GM18909 (cell line): ENCODE results near the gene KBTBD6.
"Not testable (repeated sequence)": the region's sequence is repeated elsewhere in the genome, so short reads cannot be mapped to it uniquely, and the experiment has no call there.

Experiments used
- ATAC-seq: cut with Tn5 transposase; IDR thresholded peaks from one replicate; pipeline ENCODE4 v1.9.1; 2021; ENCODE audit warnings: mild to moderate bottlenecking; ENCODE audit not compliant: unreplicated experiment, poor library complexity

The KBTBD6 gene

GRCh38 chr13:41132512-41133152, at the start of gene KBTBD6:
Gene KBTBD6, minus strand, starts transcription at chr13:41132802. Its CDS starts 291 bp downstream, at chr13:41132511.
- peak; percentile 97 for ATAC-seq

GRCh38 chr13:41182231-41182630, 49.6 kb upstream of the KBTBD6 start:
- no peak for ATAC-seq

- ATAC-seq = no peak
Observed at GRCh38 chr13:41179593-41180250, 47.1 kb upstream of the KBTBD6 start.

- no peak for ATAC-seq
Observed at GRCh38 chr13:41178040-41178439, 45.4 kb upstream of the KBTBD6 start.

- no peak for ATAC-seq
Observed at GRCh38 chr13:41177616-41178015, 45.0 kb upstream of the KBTBD6 start.

GRCh38 chr13:41175576-41175975, 43.0 kb upstream of the KBTBD6 start:
- not testable (repeated sequence) for ATAC-seq

GRCh38 chr13:41162151-41162550, 29.5 kb upstream of the KBTBD6 start:
- ATAC-seq = no peak

GRCh38 chr13:41159174-41159573, 26.6 kb upstream of the KBTBD6 start:
- ATAC-seq = no peak

- no peak for ATAC-seq
Observed at GRCh38 chr13:41157048-41157717, 24.6 kb upstream of the KBTBD6 start.

- ATAC-seq = no peak
Observed at GRCh38 chr13:41156620-41157019, 24.0 kb upstream of the KBTBD6 start.

- ATAC-seq = no peak
Observed at GRCh38 chr13:41154042-41154441, 21.4 kb upstream of the KBTBD6 start.

- no peak for ATAC-seq
Observed at GRCh38 chr13:41152005-41152404, 19.4 kb upstream of the KBTBD6 start.

- ATAC-seq = no peak
Observed at GRCh38 chr13:41150058-41150457, 17.5 kb upstream of the KBTBD6 start.

- ATAC-seq = no peak
Observed at GRCh38 chr13:41148419-41149283, 16.0 kb upstream of the KBTBD6 start.

- ATAC-seq = no peak
Observed at GRCh38 chr13:41145136-41145908, 12.7 kb upstream of the KBTBD6 start.

- ATAC-seq = no peak
Observed at GRCh38 chr13:41144576-41144975, 12.0 kb upstream of the KBTBD6 start.

- ATAC-seq = no peak
Observed at GRCh38 chr13:41139296-41139966, 6.8 kb upstream of the KBTBD6 start.

GRCh38 chr13:41137951-41138350, 5.3 kb upstream of the KBTBD6 start:
- no peak for ATAC-seq

- ATAC-seq = no peak
Observed at GRCh38 chr13:41137241-41137640, 4.6 kb upstream of the KBTBD6 start.
